Stomach (tissue), 9 donors: ENCODE measurements around the gene PIK3C2B. TPM values are rescaled to one million over a fixed set of nuclear protein-coding genes. Genes with fewer than 3 reads are reported as not detected.
A peak's percentile ranks its signal among the peaks of the same experiment; 100 is the strongest.

ENCODE experiments used
- DNase-seq, 2 donors: peaks; one replicate each; pipeline versions ENCODE4 v3.0.0 to v3.0.0-alpha.2; 2013 to 2019
- H3K27ac ChIP-seq, 5 donors: fragments of 200-600 bp in 4 of 5; sonication (generic) in 4 of 5; one replicate each; pipeline ENCODE4 v1.5.1; 2013 to 2019; ENCODE audit warnings: mild to moderate bottlenecking in 1 of 5, moderate library complexity in 1 of 5
- H3K27me3 ChIP-seq, 3 donors: fragments of 200-600 bp; sonication (generic); one replicate each; pipeline ENCODE4 v1.5.1; 2017 to 2019; ENCODE audit warnings: mixed run types in 1 of 3
- H3K36me3 ChIP-seq, 4 donors: fragments of 200-600 bp; sonication (generic); 1 replicate in 3 of 4; 2 replicates in 1 of 4; pipeline ENCODE4 v1.5.1; 2016 to 2019
- H3K4me1 ChIP-seq, 4 donors: fragments of 200-600 bp; sonication (generic); one replicate each; pipeline ENCODE4 v1.5.1; 2016 to 2019
- H3K4me3 ChIP-seq, 4 donors: fragments of 200-600 bp; sonication (generic) in 3 of 4; one replicate each; pipeline ENCODE4 v1.5.1; 2016 to 2019; ENCODE audit warnings: mild to moderate bottlenecking in 1 of 4
- H3K9me3 ChIP-seq, 4 donors: fragments of 200-600 bp; sonication (generic); one replicate each; pipeline ENCODE4 v1.5.1; 2016 to 2019
- EP300 ChIP-seq: sonication (generic); formaldehyde crosslinking; IDR thresholded peaks from one replicate; pipeline ENCODE4 v1.6.1; 2017; ENCODE audit warnings: antibody characterized with exemption
- POLR2A ChIP-seq, 4 donors: fragments of 450-650 bp; IDR thresholded peaks; one replicate each; pipeline ENCODE4 v1.6.1; 2016; ENCODE audit warnings: antibody characterized with exemption in 4 of 4, control low read depth in 2 of 4, mild to moderate bottlenecking in 1 of 4, moderate library complexity in 1 of 4
- POLR2AphosphoS5 ChIP-seq, 3 donors: sonication (generic); formaldehyde crosslinking; IDR thresholded peaks; one replicate each; pipeline ENCODE4 v1.6.1; 2016; ENCODE audit warnings: antibody characterized with exemption in 3 of 3
- WGBS, 5 donors: extraction: QIAGEN DNeasy Blood & Tissue Kit in 3 of 5; methylation state at CpG; one replicate each; pipeline versions ENCODE4 v1.1.5 to v1.1.7; 2013 to 2018; 5-methylcytosine and 5-hydroxymethylcytosine counted together
- intact Hi-C: fragments of 100-400 bp; cut with DNase I; formaldehyde crosslinking; loops from one replicate; pipeline ENCODE4 v1.15.1; 2023; ENCODE audit warnings: low total_unique reads
- polyA plus RNA-seq, 3 donors: library from polyadenylated mRNA; stranded (reverse); fragments of 200-250 nt; gene quantifications; one replicate each; pipeline ENCODE4 v1.2.3, GENCODE V29; 2013
- total RNA-seq, 5 donors: library from RNA; depleted of rRNA; stranded (reverse); fragments of >200 nt; gene quantifications; one replicate each; pipeline versions ENCODE4 v1.1.0 to v1.2.3, GENCODE V29; 2014 to 2016
- TF ChIP-seq, protein P1 (sequence below), 7 experiments: fragments of 450-650 bp in 4 of 7; fragments of 200-600 bp in 3 of 7; sonication (generic) in 3 of 7; IDR thresholded peaks; one replicate each; pipeline ENCODE4 v1.5.1; 2016 to 2019; ENCODE audit warnings: antibody characterized with exemption in 7 of 7, control low read depth in 2 of 7, mild to moderate bottlenecking in 1 of 7
- donor health status: healthy with polysubstance abuse.
- donor health status: Bipolar disorder and iron deficiency.
- donor health status: healthy.

PIK3C2B gene
- total and polyA plus RNA-seq, 8 donors, result 4.1 to 129 (median 22.8) TPM

DNA sequence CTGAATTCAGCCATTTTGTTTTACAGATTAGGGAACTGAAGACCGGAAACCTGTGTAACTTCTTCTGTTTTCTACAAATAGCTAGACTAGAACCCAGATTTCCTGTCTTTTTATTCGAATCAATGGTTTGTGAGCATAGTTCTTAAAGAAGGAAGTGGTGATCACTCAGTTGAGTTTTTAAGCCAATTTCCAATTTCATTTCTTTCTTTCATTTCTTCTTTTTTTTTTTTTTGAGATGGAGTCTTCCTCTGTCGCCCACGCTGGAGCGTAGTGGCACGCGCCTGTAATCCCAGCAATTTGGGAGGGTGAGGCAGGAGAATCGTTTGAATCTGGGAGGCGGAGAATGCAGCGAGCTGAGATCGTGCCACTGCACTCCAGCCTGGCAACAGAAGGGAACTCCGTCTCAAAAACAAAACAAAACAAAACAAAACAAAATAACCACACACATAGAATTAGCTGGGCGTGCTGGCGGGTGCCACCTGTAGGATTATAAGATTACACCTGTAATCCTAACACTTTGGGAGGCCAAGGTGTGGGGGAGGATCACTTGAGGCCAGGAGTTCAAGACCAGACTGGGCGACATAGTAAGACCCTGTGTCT is 18.6 kb upstream of the PIK3C2B start:
- intact Hi-C loops, result no loop called here
- Histone ChIP-seq H3K36me3 (peaks cover 0 to 4% (median 2%) of the 10 kb centered on the region in 4 donors), H3K27me3 (no peaks in the 10 kb centered on the region), H3K4me3 (no peak overlapping the region), H3K4me1 (peaks cover 13 to 25% (median 17%) of the 10 kb centered on the region in 4 donors), H3K9me3 (no peaks in the 10 kb centered on the region), H3K27ac (peak overlapping the region; percentile 39 to 77 (median 49))
- WGBS, 5 donors, result 54 to 77% (median 69%) methylated on average over 15 of the region's 15 CpGs
- DNase-seq, result no peak
- TF ChIP-seq POLR2A (IDR thresholded peaks at IDR 0.05) (no peak), POLR2AphosphoS5 (IDR thresholded peaks at IDR 0.05) (no peak), EP300 (no peak)
- TF ChIP-seq, protein P1, sequence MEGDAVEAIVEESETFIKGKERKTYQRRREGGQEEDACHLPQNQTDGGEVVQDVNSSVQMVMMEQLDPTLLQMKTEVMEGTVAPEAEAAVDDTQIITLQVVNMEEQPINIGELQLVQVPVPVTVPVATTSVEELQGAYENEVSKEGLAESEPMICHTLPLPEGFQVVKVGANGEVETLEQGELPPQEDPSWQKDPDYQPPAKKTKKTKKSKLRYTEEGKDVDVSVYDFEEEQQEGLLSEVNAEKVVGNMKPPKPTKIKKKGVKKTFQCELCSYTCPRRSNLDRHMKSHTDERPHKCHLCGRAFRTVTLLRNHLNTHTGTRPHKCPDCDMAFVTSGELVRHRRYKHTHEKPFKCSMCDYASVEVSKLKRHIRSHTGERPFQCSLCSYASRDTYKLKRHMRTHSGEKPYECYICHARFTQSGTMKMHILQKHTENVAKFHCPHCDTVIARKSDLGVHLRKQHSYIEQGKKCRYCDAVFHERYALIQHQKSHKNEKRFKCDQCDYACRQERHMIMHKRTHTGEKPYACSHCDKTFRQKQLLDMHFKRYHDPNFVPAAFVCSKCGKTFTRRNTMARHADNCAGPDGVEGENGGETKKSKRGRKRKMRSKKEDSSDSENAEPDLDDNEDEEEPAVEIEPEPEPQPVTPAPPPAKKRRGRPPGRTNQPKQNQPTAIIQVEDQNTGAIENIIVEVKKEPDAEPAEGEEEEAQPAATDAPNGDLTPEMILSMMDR (IDR thresholded peaks at IDR 0.05), result no peak

DNA sequence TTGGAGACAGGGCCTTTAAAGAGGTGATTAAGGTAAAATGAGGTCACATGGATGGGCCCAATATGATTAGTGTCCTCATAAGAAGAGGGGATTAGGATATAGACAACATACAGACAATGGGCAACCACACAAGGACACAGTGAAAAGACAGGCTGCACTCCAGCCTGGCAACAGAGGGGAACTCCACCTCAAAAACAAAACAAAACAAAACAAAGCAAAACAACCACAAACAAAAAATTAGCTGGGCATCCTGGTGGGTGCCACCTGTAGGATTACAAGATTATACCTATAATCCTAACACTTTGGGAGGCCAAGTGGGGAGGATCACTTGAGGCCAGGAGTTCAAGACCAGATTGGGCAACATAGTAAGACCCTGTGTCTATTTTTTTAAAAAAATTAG is 16.8 kb upstream of the PIK3C2B start:
- intact Hi-C loops, result no loop called here
- Histone ChIP-seq H3K27me3 (no peaks in the 10 kb centered on the region), H3K9me3 (no peaks in the 10 kb centered on the region), H3K27ac (no peak overlapping the region), H3K4me3 (no peak overlapping the region), H3K36me3 (no peaks in the 10 kb centered on the region), H3K4me1 (peaks cover 6 to 29% (median 14%) of the 10 kb centered on the region in 4 donors)
- TF ChIP-seq POLR2A (IDR thresholded peaks at IDR 0.05) (no peak), POLR2AphosphoS5 (IDR thresholded peaks at IDR 0.05) (no peak)
- TF ChIP-seq, protein P1 (IDR thresholded peaks at IDR 0.05), result no peak
- DNase-seq, result no peak

DNA sequence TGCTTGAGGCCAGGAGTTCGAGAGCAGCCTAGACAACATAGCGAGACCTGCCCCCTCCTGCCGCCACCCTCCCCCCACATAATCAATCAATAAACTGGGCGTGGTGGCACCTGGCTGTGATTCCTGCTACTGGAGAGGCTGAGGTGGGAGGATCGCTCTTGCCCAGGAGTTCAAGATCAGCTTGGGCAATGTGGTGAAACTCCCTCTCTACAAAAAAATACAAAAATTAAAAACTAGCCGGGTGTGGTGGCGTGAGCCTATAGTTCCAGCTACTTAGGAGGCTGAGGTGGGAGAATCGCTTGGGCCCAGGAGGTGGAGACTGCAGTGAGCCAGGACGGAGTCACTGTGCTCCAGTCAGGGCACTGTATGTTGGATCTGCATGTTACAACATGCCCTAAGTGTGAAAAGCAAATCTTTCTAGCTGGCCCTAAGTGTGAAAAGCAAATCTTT is 14.6 kb upstream of the PIK3C2B start:
- Histone ChIP-seq H3K36me3 (no peaks in the 10 kb centered on the region), H3K27me3 (no peaks in the 10 kb centered on the region), H3K4me3 (no peak overlapping the region), H3K27ac (no peak overlapping the region), H3K9me3 (no peaks in the 10 kb centered on the region), H3K4me1 (peaks cover 18 to 42% (median 20%) of the 10 kb centered on the region in 4 donors)
- intact Hi-C loops, result no loop called here
- 81 to 89% (median 87%) methylated on average over 9 of the region's 9 CpGs for WGBS, 5 donors
- TF ChIP-seq POLR2AphosphoS5 (IDR thresholded peaks at IDR 0.05), result no peak
- no peak for DNase-seq

DNA sequence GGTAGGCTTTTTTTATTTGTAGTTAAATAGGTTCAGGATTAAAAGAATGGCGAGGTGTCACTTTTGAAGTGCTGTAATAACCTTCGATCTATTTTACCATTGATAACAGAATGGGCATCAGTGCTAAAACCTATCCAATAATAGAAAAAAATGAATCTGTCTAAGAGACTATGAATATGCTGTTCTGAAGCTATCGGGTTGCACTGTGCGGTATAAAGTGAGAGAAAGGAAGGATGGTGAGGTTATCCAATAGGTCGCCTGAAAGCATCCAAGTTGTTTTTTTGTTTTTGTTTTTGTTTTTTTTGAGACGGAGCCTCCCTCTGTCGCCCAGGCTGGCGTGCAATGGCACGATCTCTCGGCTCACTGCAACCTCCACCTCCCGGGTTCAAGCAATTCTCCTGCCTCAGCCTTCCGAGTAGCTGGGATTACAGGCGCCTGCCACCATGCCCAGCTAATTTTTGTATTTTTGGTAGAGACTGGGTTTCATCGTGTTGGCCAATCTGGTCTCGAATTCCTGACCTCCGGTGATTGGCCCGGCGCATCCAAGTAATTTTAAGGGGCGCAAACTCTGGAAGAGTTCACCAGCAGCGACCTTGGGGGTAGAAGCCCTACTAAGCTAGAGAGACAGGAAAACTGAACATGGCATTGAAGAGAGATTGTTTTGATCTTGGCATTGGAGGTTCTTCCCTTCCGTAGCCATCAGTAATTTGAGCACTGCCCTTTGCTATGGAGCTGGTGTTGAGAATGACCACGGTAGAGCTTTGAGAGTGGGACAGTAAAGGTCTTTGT is 12.9 kb upstream of the PIK3C2B start:
- Histone ChIP-seq H3K4me3 (peak overlapping the region; percentile 46 to 57 (median 52)), H3K27me3 (no peaks in the 10 kb centered on the region), H3K36me3 (no peaks in the 10 kb centered on the region), H3K27ac (peak overlapping the region; percentile 87 to 90 (median 87)), H3K9me3 (no peaks in the 10 kb centered on the region), H3K4me1 (peaks cover 24 to 46% (median 30%) of the 10 kb centered on the region in 4 donors)
- DNase-seq, result peak in 1 of 2 donors; percentile 81
- intact Hi-C loops, result no loop called here
- no peak for TF ChIP-seq POLR2A (IDR thresholded peaks at IDR 0.05)
- no peak for TF ChIP-seq EP300
- no peak for TF ChIP-seq POLR2AphosphoS5 (IDR thresholded peaks at IDR 0.05)
- TF ChIP-seq, protein P1 (IDR thresholded peaks at IDR 0.05), result no peak
- WGBS, 5 donors, result 4 to 8% (median 5%) methylated on average over 22 of the region's 22 CpGs

DNA sequence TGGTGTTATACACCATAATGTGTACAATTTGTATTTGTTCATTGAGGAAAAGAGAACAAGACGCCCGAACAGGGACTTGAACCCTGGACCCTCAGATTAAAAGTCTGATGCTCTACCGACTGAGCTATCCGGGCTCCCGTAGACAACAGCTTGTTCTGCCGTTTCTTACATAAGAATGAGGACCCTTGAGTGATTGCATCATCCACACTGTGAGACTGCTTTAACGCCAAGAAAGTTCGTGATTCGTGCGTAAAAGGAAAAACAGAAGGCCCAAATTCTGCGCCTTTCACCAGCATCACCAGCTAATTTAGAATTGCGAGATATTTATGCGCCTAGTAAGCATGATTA is 12.3 kb upstream of the PIK3C2B start:
- Histone ChIP-seq H3K4me1 (peaks cover 24 to 46% (median 30%) of the 10 kb centered on the region in 4 donors), H3K27ac (peak overlapping the region; percentile 87 to 90 (median 87)), H3K4me3 (peak overlapping the region; percentile 46 to 57 (median 52)), H3K27me3 (no peaks in the 10 kb centered on the region), H3K36me3 (no peaks in the 10 kb centered on the region), H3K9me3 (no peaks in the 10 kb centered on the region)
- 0 to 1% (median 0%) methylated on average over 13 of the region's 13 CpGs for WGBS, 5 donors
- TF ChIP-seq POLR2A (IDR thresholded peaks at IDR 0.05) (no peak), POLR2AphosphoS5 (IDR thresholded peaks at IDR 0.05) (peak; percentile 16 to 89 (median 74)), EP300 (no peak)
- intact Hi-C loops, result no loop called here
- DNase-seq, result peak; percentile 79 to 96
